ENCODE measurements around the gene EVA1C.

EVA1C gene

DNA sequence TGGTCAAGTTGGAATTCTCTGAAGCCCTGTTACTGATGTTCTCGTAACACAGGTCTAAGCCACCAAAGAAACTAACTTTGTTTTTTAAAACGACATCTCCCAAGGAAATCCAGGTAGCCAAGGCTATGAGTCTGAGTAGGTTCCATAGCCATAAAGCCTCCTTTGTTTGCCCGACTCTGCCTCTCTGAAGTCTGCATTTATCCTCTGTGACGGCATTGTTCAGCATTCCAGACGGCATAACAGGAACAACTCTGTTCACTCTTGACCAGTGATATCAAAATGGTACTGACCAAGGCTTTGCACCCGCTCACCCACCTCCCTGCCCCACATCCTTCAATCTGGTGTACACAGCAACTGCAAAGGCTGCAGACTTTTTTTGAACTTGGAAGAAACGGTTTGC is 34.5 kb upstream of the EVA1C start:
- Histone ChIP-seq H3K9me3 (ENCODE audit: severe bottlenecking) (no peaks in the 10 kb centered on the region), H3K4me3 (ENCODE audit: low read depth, low read length) (no peak overlapping the region), H3K27me3 (ENCODE audit: insufficient read depth, low read depth, severe bottlenecking) (no peaks in the 10 kb centered on the region), H3K27ac (no peak overlapping the region), H3K36me3 (peaks cover 41% of the 10 kb centered on the region)
- no peak for DNase-seq
- TF ChIP-seq, protein P1, sequence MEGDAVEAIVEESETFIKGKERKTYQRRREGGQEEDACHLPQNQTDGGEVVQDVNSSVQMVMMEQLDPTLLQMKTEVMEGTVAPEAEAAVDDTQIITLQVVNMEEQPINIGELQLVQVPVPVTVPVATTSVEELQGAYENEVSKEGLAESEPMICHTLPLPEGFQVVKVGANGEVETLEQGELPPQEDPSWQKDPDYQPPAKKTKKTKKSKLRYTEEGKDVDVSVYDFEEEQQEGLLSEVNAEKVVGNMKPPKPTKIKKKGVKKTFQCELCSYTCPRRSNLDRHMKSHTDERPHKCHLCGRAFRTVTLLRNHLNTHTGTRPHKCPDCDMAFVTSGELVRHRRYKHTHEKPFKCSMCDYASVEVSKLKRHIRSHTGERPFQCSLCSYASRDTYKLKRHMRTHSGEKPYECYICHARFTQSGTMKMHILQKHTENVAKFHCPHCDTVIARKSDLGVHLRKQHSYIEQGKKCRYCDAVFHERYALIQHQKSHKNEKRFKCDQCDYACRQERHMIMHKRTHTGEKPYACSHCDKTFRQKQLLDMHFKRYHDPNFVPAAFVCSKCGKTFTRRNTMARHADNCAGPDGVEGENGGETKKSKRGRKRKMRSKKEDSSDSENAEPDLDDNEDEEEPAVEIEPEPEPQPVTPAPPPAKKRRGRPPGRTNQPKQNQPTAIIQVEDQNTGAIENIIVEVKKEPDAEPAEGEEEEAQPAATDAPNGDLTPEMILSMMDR (IDR thresholded peaks at IDR 0.05; ENCODE audit: low read depth, low read length) = no peak

DNA sequence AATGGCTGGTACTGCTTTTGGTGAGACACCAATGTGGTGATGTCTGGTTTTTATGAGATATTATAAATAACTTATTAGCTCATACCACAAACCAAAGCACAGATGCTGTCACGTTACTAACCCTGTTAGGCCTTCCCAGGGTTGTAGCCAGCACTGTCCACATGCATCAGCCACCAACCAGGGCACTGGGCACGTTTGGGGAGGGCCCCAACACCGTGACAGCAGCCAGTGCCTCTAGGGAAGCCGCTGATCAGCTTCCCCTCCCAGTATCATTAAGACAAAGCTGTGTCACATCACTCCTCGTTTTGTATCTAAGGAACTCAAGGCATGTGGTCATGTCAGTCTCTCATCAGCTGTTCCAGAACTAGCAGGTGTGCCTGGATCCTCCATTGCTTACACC is 33.5 kb upstream of the EVA1C start:
- H3K36me3 ChIP-seq = peaks cover 45% of the 10 kb centered on the region
- H3K4me3 ChIP-seq (ENCODE audit: low read depth, low read length) = no peak overlapping the region
- no peaks in the 10 kb centered on the region for H3K27me3 ChIP-seq (ENCODE audit: insufficient read depth, low read depth, severe bottlenecking)
- DNase-seq = no peak
- no peaks in the 10 kb centered on the region for H3K9me3 ChIP-seq (ENCODE audit: severe bottlenecking)
- no peak overlapping the region for H3K27ac ChIP-seq
- TF ChIP-seq, protein P1 (IDR thresholded peaks at IDR 0.05; ENCODE audit: low read depth, low read length) = no peak

DNA sequence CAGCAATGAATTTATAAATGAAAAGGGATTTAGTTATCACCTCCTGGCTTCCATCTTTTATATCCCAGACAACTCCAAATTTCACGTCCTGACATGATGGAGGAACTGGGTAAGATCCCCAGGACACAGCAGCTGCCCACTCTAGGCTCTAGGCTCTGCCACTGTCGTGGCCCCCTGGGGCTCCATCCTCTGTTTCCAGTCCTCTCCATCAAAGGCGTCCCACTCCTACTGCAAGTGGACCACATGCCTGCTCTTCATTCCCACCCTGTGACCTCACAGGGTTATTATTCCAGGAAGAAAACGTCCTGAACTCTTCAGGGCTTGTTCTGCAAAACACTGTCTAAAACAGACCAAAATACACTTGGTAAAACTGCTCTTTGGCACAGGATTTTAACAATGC is 31.6 kb upstream of the EVA1C start:
- TF ChIP-seq, protein P1 (IDR thresholded peaks at IDR 0.05; ENCODE audit: low read depth, low read length) = no peak

DNA sequence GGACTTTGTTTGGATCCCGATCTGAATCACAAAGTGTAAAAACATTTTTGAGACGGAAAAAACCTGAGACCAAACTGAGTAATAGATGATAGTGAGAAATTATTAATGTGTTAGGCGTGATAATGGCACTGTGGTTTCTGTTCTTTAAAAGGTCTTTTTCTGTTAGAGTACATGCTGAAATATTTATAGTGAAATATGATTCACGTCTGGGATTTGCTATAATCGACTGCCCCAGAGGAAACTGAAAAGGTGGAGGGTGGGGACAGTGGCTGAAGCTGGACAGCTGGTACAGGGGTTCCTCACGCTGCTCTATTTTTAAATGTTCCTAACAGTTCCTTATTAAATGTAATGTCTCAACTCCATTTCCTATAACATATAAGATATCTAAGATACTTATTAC is 30.9 kb upstream of the EVA1C start:
- Histone ChIP-seq H3K4me3 (ENCODE audit: low read depth, low read length) (no peak overlapping the region), H3K27me3 (ENCODE audit: insufficient read depth, low read depth, severe bottlenecking) (no peaks in the 10 kb centered on the region), H3K36me3 (peaks cover 52% of the 10 kb centered on the region), H3K9me3 (ENCODE audit: severe bottlenecking) (no peaks in the 10 kb centered on the region), H3K27ac (no peak overlapping the region)
- no peak for DNase-seq
- TF ChIP-seq, protein P1 (IDR thresholded peaks at IDR 0.05; ENCODE audit: low read depth, low read length) = no peak

More for the DNA sequence above, 31.6 kb upstream of the EVA1C start:
- Histone ChIP-seq H3K27me3 (ENCODE audit: insufficient read depth, low read depth, severe bottlenecking) (no peaks in the 10 kb centered on the region), H3K4me3 (ENCODE audit: low read depth, low read length) (no peak overlapping the region), H3K9me3 (ENCODE audit: severe bottlenecking) (no peaks in the 10 kb centered on the region), H3K36me3 (peaks cover 52% of the 10 kb centered on the region), H3K27ac (no peak overlapping the region)
- DNase-seq = no peak

DNA sequence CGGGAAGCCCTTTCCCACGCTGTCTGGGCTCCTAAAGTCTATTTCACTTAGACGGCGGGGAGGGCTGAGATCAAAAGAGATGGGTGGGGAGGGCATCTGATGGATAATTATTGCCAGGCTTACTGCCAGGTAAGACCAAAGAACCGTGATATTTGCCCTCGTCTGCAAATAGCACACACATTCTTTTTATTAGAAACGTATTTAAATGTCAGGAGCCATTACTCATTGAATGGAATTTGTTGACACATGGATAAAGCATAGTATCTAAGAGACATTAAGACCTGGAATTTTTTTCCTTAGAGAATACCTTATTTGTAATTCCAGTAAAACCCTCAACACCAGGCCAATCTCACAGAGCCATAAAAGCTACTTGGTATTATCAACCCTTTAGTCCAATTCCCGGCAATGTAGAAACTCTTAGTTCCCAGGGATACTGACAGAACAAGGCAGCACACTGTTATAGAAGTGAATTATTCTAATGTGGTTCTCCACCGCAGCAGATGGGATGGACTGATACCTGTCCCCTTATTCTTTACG is 30.3 kb upstream of the EVA1C start:
- no peak overlapping the region for H3K27ac ChIP-seq
- no peaks in the 10 kb centered on the region for H3K9me3 ChIP-seq (ENCODE audit: severe bottlenecking)
- H3K27me3 ChIP-seq (ENCODE audit: insufficient read depth, low read depth, severe bottlenecking) = no peaks in the 10 kb centered on the region
- DNase-seq = no peak
- H3K36me3 ChIP-seq = peaks cover 52% of the 10 kb centered on the region
- TF ChIP-seq, protein P1 (IDR thresholded peaks at IDR 0.05; ENCODE audit: low read depth, low read length) = no peak
- no peak overlapping the region for H3K4me3 ChIP-seq (ENCODE audit: low read depth, low read length)

DNA sequence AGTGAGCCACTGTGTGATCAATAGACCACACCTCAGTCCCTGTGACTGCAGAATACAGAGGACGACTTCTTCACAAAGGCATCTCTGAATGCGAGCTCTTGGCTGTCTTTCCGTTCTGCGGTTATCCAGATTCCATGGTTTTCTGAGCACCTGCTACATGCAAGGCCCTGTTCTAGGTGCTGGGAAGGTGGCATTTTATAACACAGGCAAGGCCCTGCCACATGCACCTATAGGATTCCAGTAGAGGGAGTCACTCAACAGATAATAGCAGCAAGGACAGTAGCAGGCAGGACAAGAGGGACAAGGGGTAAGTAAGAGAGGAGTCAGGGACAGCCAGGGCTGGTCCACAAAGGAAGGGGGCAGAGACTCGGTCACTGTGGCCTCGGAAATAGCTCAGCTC is 28.7 kb upstream of the EVA1C start:
- Histone ChIP-seq H3K27ac (no peak overlapping the region), H3K36me3 (peaks cover 45% of the 10 kb centered on the region), H3K27me3 (ENCODE audit: insufficient read depth, low read depth, severe bottlenecking) (no peaks in the 10 kb centered on the region), H3K4me3 (ENCODE audit: low read depth, low read length) (no peak overlapping the region), H3K9me3 (ENCODE audit: severe bottlenecking) (no peaks in the 10 kb centered on the region)
- TF ChIP-seq, protein P1 (IDR thresholded peaks at IDR 0.05; ENCODE audit: low read depth, low read length) = peak; percentile 35; the same call in 1 of the 2 replicates
- no peak for DNase-seq
